GM20000 (cell line): ENCODE data around the gene PDHB.

Experiments
- DNase-seq: peaks from one replicate; pipeline ENCODE4 v3.0.0; 2012; ENCODE audit warnings: low spot score
- TF ChIP-seq, protein P1 (sequence below): IDR thresholded peaks from 2 replicates; pipeline ENCODE4 v1.5.1; 2012; ENCODE audit warnings: mild to moderate bottlenecking, control low read depth; ENCODE audit errors: extremely low read depth, missing control alignments

The PDHB gene

DNA sequence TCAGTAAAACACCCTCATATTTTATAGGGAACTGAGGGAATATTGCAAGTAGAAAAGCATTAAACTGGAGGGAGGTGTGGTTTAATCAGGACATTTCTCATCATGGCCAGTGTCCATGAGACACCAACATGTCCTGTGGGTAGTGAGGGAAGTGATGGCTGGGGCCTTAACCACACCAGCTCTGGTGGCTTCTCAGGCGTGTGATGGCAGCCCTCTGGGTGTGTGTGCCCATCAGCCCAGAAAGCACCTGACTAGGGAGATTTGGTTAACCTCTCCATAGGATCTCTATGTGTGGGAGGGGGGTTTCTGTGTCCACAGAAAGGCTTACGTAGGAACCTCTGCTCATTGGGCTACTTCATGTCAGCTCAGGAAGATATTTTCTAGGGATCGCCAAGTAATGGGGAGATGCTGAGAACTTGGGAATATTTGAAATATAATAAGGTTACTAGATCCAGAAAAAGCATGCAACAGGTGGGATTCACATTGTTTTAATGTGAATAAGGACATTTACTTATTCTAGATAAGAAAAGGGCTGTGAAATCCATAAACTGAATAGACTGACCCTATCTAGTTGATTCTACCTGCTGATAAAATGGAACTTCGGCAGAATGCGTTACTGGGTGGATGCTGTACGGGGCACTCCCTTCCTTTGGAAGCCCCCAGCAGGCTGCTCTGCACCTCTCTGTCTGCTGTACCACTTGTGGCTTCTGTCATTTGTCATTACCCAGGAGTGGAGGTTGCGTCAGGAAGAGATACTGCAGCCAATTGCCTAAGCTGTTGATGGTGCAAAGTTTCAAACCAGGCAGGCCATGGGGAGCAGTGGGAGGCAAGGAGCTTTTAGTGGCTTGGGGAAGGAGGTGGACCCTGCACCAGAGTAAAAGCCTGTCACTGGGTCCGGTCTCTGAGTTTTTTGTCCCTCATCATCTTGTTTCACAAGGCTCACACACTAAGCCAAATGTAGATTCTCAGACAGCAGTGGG, 21.5 kb downstream of the PDHB start:
- no peak for DNase-seq
- TF ChIP-seq, protein P1, sequence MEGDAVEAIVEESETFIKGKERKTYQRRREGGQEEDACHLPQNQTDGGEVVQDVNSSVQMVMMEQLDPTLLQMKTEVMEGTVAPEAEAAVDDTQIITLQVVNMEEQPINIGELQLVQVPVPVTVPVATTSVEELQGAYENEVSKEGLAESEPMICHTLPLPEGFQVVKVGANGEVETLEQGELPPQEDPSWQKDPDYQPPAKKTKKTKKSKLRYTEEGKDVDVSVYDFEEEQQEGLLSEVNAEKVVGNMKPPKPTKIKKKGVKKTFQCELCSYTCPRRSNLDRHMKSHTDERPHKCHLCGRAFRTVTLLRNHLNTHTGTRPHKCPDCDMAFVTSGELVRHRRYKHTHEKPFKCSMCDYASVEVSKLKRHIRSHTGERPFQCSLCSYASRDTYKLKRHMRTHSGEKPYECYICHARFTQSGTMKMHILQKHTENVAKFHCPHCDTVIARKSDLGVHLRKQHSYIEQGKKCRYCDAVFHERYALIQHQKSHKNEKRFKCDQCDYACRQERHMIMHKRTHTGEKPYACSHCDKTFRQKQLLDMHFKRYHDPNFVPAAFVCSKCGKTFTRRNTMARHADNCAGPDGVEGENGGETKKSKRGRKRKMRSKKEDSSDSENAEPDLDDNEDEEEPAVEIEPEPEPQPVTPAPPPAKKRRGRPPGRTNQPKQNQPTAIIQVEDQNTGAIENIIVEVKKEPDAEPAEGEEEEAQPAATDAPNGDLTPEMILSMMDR, result no peak

DNA sequence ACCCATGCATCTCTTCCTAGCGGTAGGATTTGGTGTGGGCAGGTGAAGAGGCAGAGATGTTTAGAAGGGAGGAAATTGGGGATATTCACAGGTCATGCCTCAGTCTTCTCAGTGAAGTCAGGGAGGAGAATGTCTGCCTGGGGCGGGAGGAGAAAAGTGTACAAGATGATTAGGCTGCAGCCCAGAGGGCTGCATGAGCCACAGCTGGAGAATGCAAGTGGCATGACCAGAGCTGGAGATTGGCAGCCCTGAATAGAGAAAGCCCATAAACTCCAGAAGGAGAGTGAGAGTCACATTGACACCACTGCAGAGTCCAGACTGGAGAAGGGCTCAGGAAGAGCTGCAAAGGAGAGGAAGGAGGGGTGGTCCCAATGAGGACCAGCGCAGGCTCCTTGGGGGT, 22.6 kb downstream of the PDHB start:
- DNase-seq, result no peak
- TF ChIP-seq, protein P1, result no peak

DNA sequence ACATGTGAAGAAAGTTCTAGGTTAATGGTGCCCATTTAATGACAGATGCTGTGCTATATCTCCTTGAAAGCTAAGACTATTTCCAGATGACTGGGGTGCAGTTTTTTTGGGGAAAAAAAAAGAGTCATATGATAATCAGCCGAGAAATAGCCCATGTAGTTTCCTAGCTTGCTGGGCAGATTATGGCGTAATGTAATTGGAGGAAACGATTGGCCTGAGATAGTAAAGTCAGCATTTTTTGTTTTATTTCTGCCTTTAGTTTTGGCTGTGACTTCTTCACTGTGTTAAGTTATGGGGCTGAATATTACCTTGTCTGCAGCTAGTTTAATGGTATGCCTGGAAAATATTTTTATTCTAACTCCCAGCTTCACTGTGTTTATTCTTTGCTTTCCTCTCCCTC, 24.0 kb downstream of the PDHB start:
- TF ChIP-seq, protein P1, result no peak
- DNase-seq, result no peak

DNA sequence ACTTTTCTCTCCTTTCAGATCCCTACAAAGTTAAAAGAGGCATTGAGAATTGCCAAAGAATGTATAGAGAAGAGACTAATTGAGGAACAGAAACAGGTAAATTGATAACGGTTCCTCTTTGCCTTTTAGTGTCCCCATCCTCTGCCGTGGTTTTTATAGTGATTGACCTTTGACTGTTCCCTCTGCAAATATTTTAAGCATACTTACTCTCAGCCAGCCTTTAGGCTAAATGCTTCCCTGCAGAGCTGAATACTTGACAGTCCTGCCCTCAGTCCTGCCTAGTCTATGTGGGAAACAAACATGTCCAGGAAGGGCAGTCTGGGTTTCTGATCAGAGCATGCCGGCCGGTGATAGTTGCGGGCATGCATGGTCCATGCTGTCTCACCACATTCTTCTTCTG, 24.7 kb downstream of the PDHB start:
- TF ChIP-seq, protein P1, result no peak
- no peak for DNase-seq

DNA sequence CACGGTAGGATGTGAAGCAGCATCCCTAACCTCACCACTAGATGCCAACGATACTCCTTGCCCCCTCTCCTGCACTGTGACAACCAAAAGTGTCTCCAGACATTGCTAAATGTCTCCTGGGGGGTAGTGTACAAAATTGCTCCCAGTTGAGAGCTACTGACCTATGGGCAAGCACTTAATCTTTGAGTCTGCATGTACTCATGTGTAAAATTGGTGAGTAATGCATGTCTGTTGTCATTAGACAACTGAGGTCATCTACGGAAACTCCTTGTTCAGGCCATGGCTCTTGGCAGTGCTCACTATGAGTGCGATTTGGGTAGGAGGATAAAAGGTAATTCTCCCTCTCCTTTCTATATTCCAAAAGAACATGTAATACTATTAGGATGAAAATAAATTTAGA, 29.2 kb downstream of the PDHB start:
- TF ChIP-seq, protein P1, result no peak
- DNase-seq, result no peak

DNA sequence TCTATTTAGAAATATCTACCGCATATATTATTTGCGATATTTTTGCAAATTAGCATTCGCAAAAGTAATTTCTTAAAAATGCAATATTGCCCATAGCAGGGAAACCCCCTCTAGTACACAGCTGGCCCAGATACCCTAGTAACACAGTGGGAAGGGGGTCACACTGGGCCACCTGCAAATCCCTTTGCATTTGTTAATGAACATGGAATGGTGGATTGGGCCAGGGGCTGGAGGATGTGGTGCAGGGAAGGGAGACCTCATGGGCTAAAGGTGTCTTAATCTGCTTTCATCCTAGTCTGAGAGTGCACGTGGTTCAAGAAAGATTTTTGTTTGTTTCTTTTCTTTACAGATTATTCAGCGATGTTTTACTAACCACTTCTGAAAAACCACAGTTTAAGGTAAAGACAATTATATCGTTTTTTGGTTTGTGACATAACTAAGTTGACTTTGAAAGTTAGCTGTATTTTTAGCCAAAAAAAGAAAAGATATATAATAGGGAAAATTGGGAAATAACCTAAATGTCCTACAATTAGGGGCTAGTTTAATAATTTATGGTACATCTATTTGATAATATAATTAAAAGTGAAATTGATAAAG, 30.0 kb downstream of the PDHB start:
- TF ChIP-seq, protein P1, result no peak
- no peak for DNase-seq

DNA sequence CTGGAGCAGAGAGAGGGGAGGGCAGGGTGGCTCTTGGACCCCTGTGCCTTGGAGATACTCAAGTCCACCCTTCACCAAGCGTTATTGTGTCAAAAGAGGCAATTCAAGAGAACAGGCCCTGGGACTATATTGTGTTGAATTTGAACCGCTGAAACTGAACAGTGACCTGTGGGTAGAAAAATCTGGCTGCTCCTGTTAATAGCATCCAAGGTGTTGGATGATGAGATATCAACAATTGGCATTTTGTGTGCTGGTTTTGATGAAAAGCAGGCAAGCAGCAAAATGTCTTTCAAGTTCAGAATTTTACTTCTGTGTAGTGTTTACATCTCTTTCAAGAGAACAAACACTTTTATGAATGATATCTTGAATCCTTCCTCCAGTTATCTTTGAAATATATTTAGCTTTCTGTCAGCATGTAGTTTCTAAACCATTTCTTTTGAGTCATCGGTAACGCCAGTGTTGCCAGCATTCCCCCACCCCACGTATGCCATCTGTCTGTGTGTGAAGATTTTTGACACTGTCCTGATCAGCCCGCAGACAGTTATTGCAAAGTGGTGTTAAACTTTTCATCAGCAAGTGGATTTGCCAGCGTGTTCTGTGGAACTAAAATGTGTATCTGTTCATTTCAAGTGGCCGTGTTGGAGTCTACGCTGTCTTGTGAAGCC, 34.8 kb downstream of the PDHB start:
- TF ChIP-seq, protein P1, result no peak
- no peak for DNase-seq
